Activated T-helper 2 cell treated with anti-CD3 and anti-CD28 coated beads, Interferon-gamma antibody, Interleukin-2, Interleukin-4, amounts not matched to agents 10 μg/mL and 5 μg/mL and 100 μg/mL, durations not matched to agents 14 hours and 24 hours and 36 hours (primary cell): ENCODE data around the gene MAFF. TPM values are rescaled to one million over a fixed set of nuclear protein-coding genes. Genes with fewer than 3 reads are reported as not detected.
A peak's percentile ranks its signal among the peaks of the same experiment; 100 is the strongest.

Experiments
- DNase-seq: peaks from one replicate; pipeline ENCODE4 v3.0.0; 2021; ENCODE audit warnings: low spot score
- H3K27ac Mint-ChIP-seq: one replicate; pipeline ENCODE4 v1.8.0; 2021; ENCODE audit warnings: mixed read lengths
- H3K27me3 Mint-ChIP-seq: one replicate; pipeline ENCODE4 v1.8.0; 2021; ENCODE audit warnings: low read depth, mixed read lengths
- H3K36me3 Mint-ChIP-seq: one replicate; pipeline ENCODE4 v1.8.0; 2021; ENCODE audit warnings: low read depth, mixed read lengths
- H3K4me1 Mint-ChIP-seq: one replicate; pipeline ENCODE4 v1.8.0; 2021; ENCODE audit warnings: low read depth, mixed read lengths
- H3K4me3 Mint-ChIP-seq: one replicate; pipeline ENCODE4 v1.8.0; 2021; ENCODE audit warnings: low read depth, mild to moderate bottlenecking, moderate library complexity, mixed read lengths
- H3K9me3 Mint-ChIP-seq: one replicate; pipeline ENCODE4 v1.8.0; 2021; ENCODE audit warnings: mixed read lengths
- intact Hi-C: fragments of 100-400 bp; cut with micrococcal nuclease; formaldehyde crosslinking; loops from one replicate; pipeline ENCODE4 v1.15.1; 2023
- total RNA-seq: library from RNA; stranded (reverse); gene quantifications from 2 replicates; pipeline ENCODE4 v1.2.3, GENCODE V29; 2022

MAFF gene
- total RNA-seq, 1 donor from 2014 or later = 15.3 TPM

- Mint-ChIP-seq H3K36me3 (no peaks in the 10 kb centered on the region), H3K27me3 (no peaks in the 10 kb centered on the region), H3K27ac (no peak overlapping the region), H3K4me3 (no peak overlapping the region), H3K4me1 (peaks cover 5% of the 10 kb centered on the region), H3K9me3 (no peaks in the 10 kb centered on the region)
- DNase-seq = no peak
- intact Hi-C loops = no loop called here
Measured at GRCh38 chr22:38257181-38257580, 55.4 kb downstream of the MAFF start.

- H3K9me3 Mint-ChIP-seq = no peaks in the 10 kb centered on the region
- intact Hi-C loops = no loop called here
- no peak for DNase-seq
- H3K4me3 Mint-ChIP-seq = no peak overlapping the region
- no peaks in the 10 kb centered on the region for H3K36me3 Mint-ChIP-seq
- no peaks in the 10 kb centered on the region for H3K27me3 Mint-ChIP-seq
- peaks cover 7% of the 10 kb centered on the region for H3K4me1 Mint-ChIP-seq
- no peak overlapping the region for H3K27ac Mint-ChIP-seq
Measured at GRCh38 chr22:38257650-38258250, 56.0 kb downstream of the MAFF start.

- no peak overlapping the region for H3K27ac Mint-ChIP-seq
- no peaks in the 10 kb centered on the region for H3K9me3 Mint-ChIP-seq
- H3K4me1 Mint-ChIP-seq = peaks cover 7% of the 10 kb centered on the region
- no peaks in the 10 kb centered on the region for H3K36me3 Mint-ChIP-seq
- DNase-seq = no peak
- H3K4me3 Mint-ChIP-seq = no peak overlapping the region
- intact Hi-C loops = no loop called here
- H3K27me3 Mint-ChIP-seq = no peaks in the 10 kb centered on the region
Measured at GRCh38 chr22:38258895-38259294, 57.1 kb downstream of the MAFF start.

GRCh38 chr22:38259370-38259769 is 57.6 kb downstream of the MAFF start:
- DNase-seq = no peak
- Mint-ChIP-seq H3K27ac (no peak overlapping the region), H3K4me3 (no peak overlapping the region), H3K9me3 (no peaks in the 10 kb centered on the region), H3K4me1 (peaks cover 7% of the 10 kb centered on the region), H3K36me3 (no peaks in the 10 kb centered on the region), H3K27me3 (no peaks in the 10 kb centered on the region)
- intact Hi-C loops = no loop called here

GRCh38 chr22:38260761-38261681 is 59.2 kb downstream of the MAFF start:
- H3K4me1 Mint-ChIP-seq = peaks cover 7% of the 10 kb centered on the region
- no peaks in the 10 kb centered on the region for H3K27me3 Mint-ChIP-seq
- H3K36me3 Mint-ChIP-seq = no peaks in the 10 kb centered on the region
- intact Hi-C loops = loop anchor here (5.0 kb wide), 1 partner anchor 91 kb away; no protein-coding TSS in a partner anchor
- peak overlapping the region; percentile 1 for H3K27ac Mint-ChIP-seq
- no peak overlapping the region for H3K4me3 Mint-ChIP-seq
- no peak for DNase-seq
- no peaks in the 10 kb centered on the region for H3K9me3 Mint-ChIP-seq

- Mint-ChIP-seq H3K36me3 (no peaks in the 10 kb centered on the region), H3K9me3 (no peaks in the 10 kb centered on the region), H3K27me3 (no peaks in the 10 kb centered on the region), H3K4me3 (no peak overlapping the region), H3K4me1 (peaks cover 16% of the 10 kb centered on the region), H3K27ac (no peak overlapping the region)
- DNase-seq = peak; percentile 28
- intact Hi-C loops = loop anchor here (5.0 kb wide), 1 partner anchor 90 kb away; no protein-coding TSS in a partner anchor
Measured at GRCh38 chr22:38262051-38262795, 60.4 kb downstream of the MAFF start.

GRCh38 chr22:38264322-38264843 is 62.6 kb downstream of the MAFF start:
- intact Hi-C loops = loop anchor here (5.0 kb wide), 1 partner anchor 88 kb away; no protein-coding TSS in a partner anchor
- peaks cover 27% of the 10 kb centered on the region for H3K4me1 Mint-ChIP-seq

More at GRCh38 chr22:38264322-38264843, 62.6 kb downstream of the MAFF start:
- H3K4me3 Mint-ChIP-seq = no peak overlapping the region
- no peak for DNase-seq
- H3K36me3 Mint-ChIP-seq = no peaks in the 10 kb centered on the region
- no peaks in the 10 kb centered on the region for H3K27me3 Mint-ChIP-seq
- no peak overlapping the region for H3K27ac Mint-ChIP-seq
- no peaks in the 10 kb centered on the region for H3K9me3 Mint-ChIP-seq

Other genes starting within 250 kb of the MAFF start
- gene C22orf23, start 248.4 kb upstream of the MAFF start, total RNA-seq = not detected in 2 replicates
- 92.6 and 96.5 TPM in 2 replicates for gene POLR2F, start 248.3 kb upstream of the MAFF start, total RNA-seq
- not detected in 2 replicates for gene SOX10, start 217.4 kb upstream of the MAFF start, total RNA-seq
- 9.1 and 9.5 TPM in 2 replicates for gene PICK1, start 144.6 kb upstream of the MAFF start, total RNA-seq
- not detected in 2 replicates for gene SLC16A8, start 117.8 kb upstream of the MAFF start, total RNA-seq
- 0.09 and 0.34 TPM in 2 replicates for gene BAIAP2L2, start 91.3 kb upstream of the MAFF start, total RNA-seq
- 32.8 and 36.0 TPM in 2 replicates for gene PLA2G6, start 20.2 kb upstream of the MAFF start, total RNA-seq
- gene TMEM184B, start 71.0 kb downstream of the MAFF start, total RNA-seq = 34.8 and 35.8 TPM in 2 replicates
- gene CSNK1E, start 115.4 kb downstream of the MAFF start, total RNA-seq = 155 and 160 TPM in 2 replicates